ENCODE results near the gene EXOC6.
"Not testable (repeated sequence)": the region's sequence is repeated elsewhere in the genome, so short reads cannot be mapped to it uniquely, and the experiment has no call there.

The EXOC6 gene

GRCh38 chr10:93083743-93084539 is 235.6 kb downstream of the EXOC6 start:
- no peak for DNase-seq

- DNase-seq: no peak
Observed at GRCh38 chr10:93085272-93085859, 237.0 kb downstream of the EXOC6 start.

- DNase-seq: no peak
Observed at GRCh38 chr10:93086289-93086688, 238.0 kb downstream of the EXOC6 start.

GRCh38 chr10:93087846-93088245 is 239.5 kb downstream of the EXOC6 start:
- no peak for DNase-seq

- no peak for DNase-seq
Observed at GRCh38 chr10:93088466-93088865, 240.1 kb downstream of the EXOC6 start.

- DNase-seq: no peak
Observed at GRCh38 chr10:93090619-93091018, 242.3 kb downstream of the EXOC6 start.

- no peak for DNase-seq
Observed at GRCh38 chr10:93091960-93092359, 243.6 kb downstream of the EXOC6 start.

- no peak for DNase-seq
Observed at GRCh38 chr10:93095225-93095624, 246.9 kb downstream of the EXOC6 start.

GRCh38 chr10:93096901-93097300 is 248.6 kb downstream of the EXOC6 start:
- no peak for DNase-seq

GRCh38 chr10:93097386-93097785 is 249.1 kb downstream of the EXOC6 start:
- no peak for DNase-seq

- no peak for DNase-seq
Observed at GRCh38 chr10:93098816-93099215, 250.5 kb downstream of the EXOC6 start.

GRCh38 chr10:93099670-93100069 is 251.3 kb downstream of the EXOC6 start:
- DNase-seq: no peak

- DNase-seq: not testable (repeated sequence)
Observed at GRCh38 chr10:93101148-93101547, 252.8 kb downstream of the EXOC6 start.

GRCh38 chr10:93103953-93104352 is 255.6 kb downstream of the EXOC6 start:
- DNase-seq: no peak

- no peak for DNase-seq
Observed at GRCh38 chr10:93106631-93107072, 258.3 kb downstream of the EXOC6 start.
